GM12878 (cell line): ENCODE measurements around the gene KCNMB3. TPM values are rescaled to one million over a fixed set of nuclear protein-coding genes. Genes with fewer than 3 reads are reported as not detected.

Experiments
- ATAC-seq: fragments of 200-7000 bp; cut with Tn5 transposase; 3 replicates; pipeline ENCODE4 v1.9.1; 2020; ENCODE audit warnings: mild to moderate bottlenecking, moderate library complexity
- BruUV-seq: library from RNA; stranded (reverse); fragments of 400-500 nt; replicated peaks from 2 replicates; lab custom pipeline; 2021; lab: Mats Ljungman, UMichigan
- CTCF ChIA-PET: fragments of 300-600 bp; sonication (Branson Sonifier 250); formaldehyde crosslinking; extraction: SDS; loops from one replicate; lab custom pipeline; 2021; ENCODE audit warnings: inconsistent platforms; lab: Yijun Ruan, JAX
- POLR2A ChIA-PET: fragments of 350-600 bp; formaldehyde crosslinking; extraction: SDS; loops from one replicate; lab custom pipeline; 2021; ENCODE audit warnings: inconsistent platforms; lab: Charles Lee
- RAD21 ChIA-PET: fragments of 300-600 bp; sonication (Branson Sonifier 250); formaldehyde crosslinking; loops from one replicate; lab custom pipeline; 2023; ENCODE audit warnings: antibody characterized with exemption; ENCODE audit not compliant: unreplicated experiment; lab: Charles Lee
- SMC1A ChIA-PET: fragments of 300-600 bp; sonication (Branson Sonifier 250); formaldehyde crosslinking; loops from one replicate; lab custom pipeline; 2023; ENCODE audit not compliant: unreplicated experiment, uncharacterized antibody; lab: Charles Lee
- DNase-seq: peaks from one replicate; pipeline ENCODE4 v3.0.0-alpha.2; 2011; ENCODE audit warnings: low read depth, low spot score
- FAIRE-seq: peaks from 3 replicates; lab custom pipeline; 2011; peaks lifted over from hg19 to GRCh38; lab: Jason Lieb, UNC
- H2AFZ ChIP-seq: 2 replicates; pipeline ENCODE4 v1.6.0; 2011; ENCODE audit warnings: low read depth, low read length, control low read depth; ENCODE audit not compliant: control insufficient read depth
- H3K27ac ChIP-seq: 2 replicates; pipeline ENCODE4 v1.5.1; 2011; ENCODE audit warnings: control low read depth; ENCODE audit not compliant: control insufficient read depth, insufficient read depth
- H3K27me3 ChIP-seq, 2 experiments: replicated peaks in 1 of 2; 2 replicates each; pipeline versions ENCODE4 v1.6.0 to v1.6.1; 2011; ENCODE audit warnings: low read length in 1 of 2; ENCODE audit not compliant: control insufficient read depth in 2 of 2, insufficient read depth in 2 of 2
- H3K36me3 ChIP-seq, 2 experiments: 2 replicates each; pipeline ENCODE4 v1.5.1; 2011; ENCODE audit warnings: low read length in 1 of 2; ENCODE audit not compliant: control insufficient read depth in 2 of 2, insufficient read depth in 2 of 2
- H3K4me1 ChIP-seq: 2 replicates; pipeline ENCODE4 v1.6.1; 2011; ENCODE audit warnings: mild to moderate bottlenecking, low read length, moderate library complexity, mixed read lengths; ENCODE audit not compliant: control insufficient read depth, insufficient read depth
- H3K4me2 ChIP-seq: 2 replicates; pipeline ENCODE4 v1.6.0; 2011; ENCODE audit warnings: control low read depth; ENCODE audit not compliant: control insufficient read depth, insufficient read depth
- H3K4me3 ChIP-seq: fragments of 200-600 bp; sonication (generic); 2 replicates; pipeline ENCODE4 v1.5.1; 2016
- H3K79me2 ChIP-seq: 2 replicates; pipeline ENCODE4 v1.6.0; 2011; ENCODE audit warnings: low read length; ENCODE audit not compliant: control insufficient read depth, insufficient read depth
- H3K9ac ChIP-seq: 2 replicates; pipeline ENCODE4 v1.8.0; 2011; ENCODE audit warnings: low read length, control low read depth, mixed read lengths; ENCODE audit not compliant: control insufficient read depth, insufficient read depth
- H3K9me3 ChIP-seq: replicated peaks from 3 replicates; pipeline ENCODE4 v1.5.1; 2011; ENCODE audit warnings: mild to moderate bottlenecking, low read length; ENCODE audit not compliant: control insufficient read depth, insufficient read depth
- H4K20me1 ChIP-seq: 2 replicates; pipeline ENCODE4 v1.6.0; 2011; ENCODE audit not compliant: control insufficient read depth, insufficient read depth
- ATF3 ChIP-seq: IDR thresholded peaks from 2 replicates; pipeline ENCODE4 v1.6.1; 2011; ENCODE audit warnings: low read depth, mild to moderate bottlenecking, low read length, moderate library complexity, borderline replicate concordance; ENCODE audit errors: extremely low read depth
- BCLAF1 ChIP-seq: fragments of 450-650 bp; IDR thresholded peaks from 2 replicates; pipeline ENCODE4 v1.6.1; 2017; ENCODE audit warnings: antibody characterized with exemption, mild to moderate bottlenecking, moderate library complexity
- ELK1 ChIP-seq: IDR thresholded peaks from 2 replicates; pipeline ENCODE4 v1.6.1; 2012; ENCODE audit warnings: low read depth, low read length, improper control_type of control experiment
- FOS ChIP-seq: IDR thresholded peaks from 3 replicates; pipeline ENCODE4 v1.6.1; 2011; ENCODE audit warnings: borderline replicate concordance; ENCODE audit not compliant: insufficient read length; ENCODE audit errors: extremely low read depth
- GABPA ChIP-seq: IDR thresholded peaks from 2 replicates; pipeline ENCODE4 v1.6.1; 2014; ENCODE audit warnings: antibody characterized with exemption, low read depth, mild to moderate bottlenecking, inconsistent platforms
- KDM1A ChIP-seq: fragments of 200-600 bp; sonication (generic); IDR thresholded peaks from 2 replicates; pipeline ENCODE4 v1.6.1; 2016; ENCODE audit warnings: borderline replicate concordance
- LARP7 ChIP-seq: fragments of 450-650 bp; IDR thresholded peaks from 2 replicates; pipeline ENCODE4 v1.6.1; 2017; ENCODE audit warnings: mild to moderate bottlenecking
- NR2C2 ChIP-seq: IDR thresholded peaks from 2 replicates; pipeline ENCODE4 v1.6.1; 2011; ENCODE audit warnings: borderline replicate concordance, low read depth; ENCODE audit not compliant: control insufficient read depth, insufficient read length
- RAD51 ChIP-seq: fragments of 450-650 bp; IDR thresholded peaks from 2 replicates; pipeline ENCODE4 v1.6.1; 2016; ENCODE audit warnings: moderate library complexity, mild to moderate bottlenecking, inconsistent platforms
- RFX5 ChIP-seq: IDR thresholded peaks from 2 replicates; pipeline ENCODE4 v1.6.1; 2011; ENCODE audit warnings: low read depth, low read length, improper control_type of control experiment
- ZNF207 ChIP-seq: fragments of 450-650 bp; IDR thresholded peaks from 2 replicates; pipeline ENCODE4 v1.6.1; 2014; ENCODE audit warnings: antibody characterized with exemption, mild to moderate bottlenecking, borderline replicate concordance
- WGBS: methylation state at CpG from one replicate; pipeline ENCODE4 v1.1.6; 2016; ENCODE audit warnings: low lambda C conversion rate; ENCODE audit not compliant: insufficient replicate concordance, insufficient coverage; ENCODE audit errors: missing lambda C conversion rate; 5-methylcytosine and 5-hydroxymethylcytosine counted together
- in situ Hi-C: fragments of 300-500 bp; cut with MboI; formaldehyde crosslinking; loops from 9 replicates; pipeline ENCODE4 v1.14.3; 2018; ENCODE audit warnings: mixed read lengths
- intact Hi-C: fragments of 100-400 bp; cut with micrococcal nuclease; formaldehyde crosslinking; loops from one replicate; pipeline ENCODE4 v1.14.2; 2022; ENCODE audit not compliant: unreplicated experiment
- polyA plus RNA-seq, 11 experiments: library from polyadenylated mRNA; depleted of rRNA in 4 of 11; unstranded in 6 of 11; stranded (reverse) in 5 of 11; fragments of >200 nt; fragmentation: Nextera tagmentation in 4 of 11; fragmentation: Illumina TruSeq in 1 of 11; extraction: Ambion mirVana in 4 of 11; extraction: Trizol in 1 of 11; gene quantifications; 1 replicate in 1 of 11; 2 replicates in 10 of 11; pipeline versions ENCODE4 v1.2.1 to v1.2.3, GENCODE V29; 2011 to 2016; ENCODE audit warnings: inconsistent platforms in 2 of 11, missing spikeins in 2 of 11, low read depth in 1 of 11
- total RNA-seq, 4 experiments: library from RNA; depleted of rRNA in 3 of 4; stranded (reverse); fragments of >200 nt in 3 of 4; fragmentation: Illumina TruSeq in 1 of 4; extraction: Trizol in 1 of 4; gene quantifications; 2 replicates each; pipeline versions ENCODE4 v1.2.1 to v1.2.3, GENCODE V29; 2013 to 2021
- TF ChIP-seq, protein P1 (sequence below): fragments of 450-650 bp; IDR thresholded peaks from 2 replicates; pipeline ENCODE4 v1.6.1; 2017; ENCODE audit warnings: mild to moderate bottlenecking, moderate library complexity
- TF ChIP-seq, protein P2 (sequence below): fragments of 450-650 bp; IDR thresholded peaks from 2 replicates; pipeline ENCODE4 v1.6.1; 2018; ENCODE audit warnings: mild to moderate bottlenecking, low read depth, moderate library complexity; ENCODE audit not compliant: partially characterized antibody

KCNMB3 gene
- total and polyA plus RNA-seq, 10 of the 15 experiments (the other 5 are each of a cell fraction or from before 2014, with no cell fraction given), result 0.20 to 4.6 (median 2.2) TPM

DNA sequence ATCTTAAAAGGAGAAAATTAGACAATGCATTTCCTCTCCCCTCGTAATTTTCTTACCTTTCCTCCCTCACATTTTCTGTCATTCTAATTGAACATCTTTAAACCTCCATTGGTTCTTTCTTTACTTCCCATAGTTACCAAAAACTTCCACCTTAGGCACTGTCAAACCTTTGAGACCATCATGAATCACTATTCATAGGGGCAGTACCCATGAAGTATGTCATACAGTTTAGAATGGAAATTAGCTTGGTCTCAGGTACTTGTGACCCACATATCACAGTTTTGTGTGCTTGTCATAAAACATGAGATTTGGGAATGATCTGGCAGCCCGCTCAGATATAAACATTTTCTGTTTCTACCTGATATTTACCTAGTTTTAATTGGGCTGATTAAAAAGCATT is 50.1 kb downstream of the KCNMB3 start:
- WGBS, result 100% methylated on average over 2 of the region's 2 CpGs
- ChIA-PET POLR2A (no interaction called here), CTCF (no interaction called here), RAD21 (no interaction called here), SMC1A (no interaction called here)
- Histone ChIP-seq H3K27ac (no peak overlapping the region), H3K79me2 (peaks cover 4% of the 10 kb centered on the region), H3K36me3 (peaks cover 1 to 11% of the 10 kb centered on the region in 2 experiments; a peak in 2 of 4 replicates), H3K4me1 (peaks cover 4% of the 10 kb centered on the region), H3K9me3 (no peaks in the 10 kb centered on the region; the same call in 2 of the 3 replicates), H3K9ac (no peak overlapping the region), H3K27me3 (no peaks in the 10 kb centered on the region), H3K4me3 (no peak overlapping the region), H4K20me1 (no peaks in the 10 kb centered on the region), H2AFZ (no peak overlapping the region), H3K4me2 (no peak overlapping the region)
- in situ Hi-C loops (no loop called here), intact Hi-C loops (no loop called here)
- no peak for ATAC-seq
- no peak for DNase-seq
- no peak for FAIRE-seq
- no TSS peak for BruUV-seq
- no peak for TF ChIP-seq RFX5
- no peak for TF ChIP-seq FOS
- no peak for TF ChIP-seq NR2C2
- TF ChIP-seq BCLAF1, result no peak
- TF ChIP-seq LARP7, result no peak
- TF ChIP-seq RAD51, result no peak
- TF ChIP-seq, protein P1, sequence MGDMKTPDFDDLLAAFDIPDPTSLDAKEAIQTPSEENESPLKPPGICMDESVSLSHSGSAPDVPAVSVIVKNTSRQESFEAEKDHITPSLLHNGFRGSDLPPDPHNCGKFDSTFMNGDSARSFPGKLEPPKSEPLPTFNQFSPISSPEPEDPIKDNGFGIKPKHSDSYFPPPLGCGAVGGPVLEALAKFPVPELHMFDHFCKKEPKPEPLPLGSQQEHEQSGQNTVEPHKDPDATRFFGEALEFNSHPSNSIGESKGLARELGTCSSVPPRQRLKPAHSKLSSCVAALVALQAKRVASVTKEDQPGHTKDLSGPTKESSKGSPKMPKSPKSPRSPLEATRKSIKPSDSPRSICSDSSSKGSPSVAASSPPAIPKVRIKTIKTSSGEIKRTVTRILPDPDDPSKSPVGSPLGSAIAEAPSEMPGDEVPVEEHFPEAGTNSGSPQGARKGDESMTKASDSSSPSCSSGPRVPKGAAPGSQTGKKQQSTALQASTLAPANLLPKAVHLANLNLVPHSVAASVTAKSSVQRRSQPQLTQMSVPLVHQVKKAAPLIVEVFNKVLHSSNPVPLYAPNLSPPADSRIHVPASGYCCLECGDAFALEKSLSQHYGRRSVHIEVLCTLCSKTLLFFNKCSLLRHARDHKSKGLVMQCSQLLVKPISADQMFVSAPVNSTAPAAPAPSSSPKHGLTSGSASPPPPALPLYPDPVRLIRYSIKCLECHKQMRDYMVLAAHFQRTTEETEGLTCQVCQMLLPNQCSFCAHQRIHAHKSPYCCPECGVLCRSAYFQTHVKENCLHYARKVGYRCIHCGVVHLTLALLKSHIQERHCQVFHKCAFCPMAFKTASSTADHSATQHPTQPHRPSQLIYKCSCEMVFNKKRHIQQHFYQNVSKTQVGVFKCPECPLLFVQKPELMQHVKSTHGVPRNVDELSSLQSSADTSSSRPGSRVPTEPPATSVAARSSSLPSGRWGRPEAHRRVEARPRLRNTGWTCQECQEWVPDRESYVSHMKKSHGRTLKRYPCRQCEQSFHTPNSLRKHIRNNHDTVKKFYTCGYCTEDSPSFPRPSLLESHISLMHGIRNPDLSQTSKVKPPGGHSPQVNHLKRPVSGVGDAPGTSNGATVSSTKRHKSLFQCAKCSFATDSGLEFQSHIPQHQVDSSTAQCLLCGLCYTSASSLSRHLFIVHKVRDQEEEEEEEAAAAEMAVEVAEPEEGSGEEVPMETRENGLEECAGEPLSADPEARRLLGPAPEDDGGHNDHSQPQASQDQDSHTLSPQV, result no peak
- TF ChIP-seq ELK1, result no peak
- no peak for TF ChIP-seq ZNF207
- TF ChIP-seq ATF3, result no peak
- TF ChIP-seq, protein P2, sequence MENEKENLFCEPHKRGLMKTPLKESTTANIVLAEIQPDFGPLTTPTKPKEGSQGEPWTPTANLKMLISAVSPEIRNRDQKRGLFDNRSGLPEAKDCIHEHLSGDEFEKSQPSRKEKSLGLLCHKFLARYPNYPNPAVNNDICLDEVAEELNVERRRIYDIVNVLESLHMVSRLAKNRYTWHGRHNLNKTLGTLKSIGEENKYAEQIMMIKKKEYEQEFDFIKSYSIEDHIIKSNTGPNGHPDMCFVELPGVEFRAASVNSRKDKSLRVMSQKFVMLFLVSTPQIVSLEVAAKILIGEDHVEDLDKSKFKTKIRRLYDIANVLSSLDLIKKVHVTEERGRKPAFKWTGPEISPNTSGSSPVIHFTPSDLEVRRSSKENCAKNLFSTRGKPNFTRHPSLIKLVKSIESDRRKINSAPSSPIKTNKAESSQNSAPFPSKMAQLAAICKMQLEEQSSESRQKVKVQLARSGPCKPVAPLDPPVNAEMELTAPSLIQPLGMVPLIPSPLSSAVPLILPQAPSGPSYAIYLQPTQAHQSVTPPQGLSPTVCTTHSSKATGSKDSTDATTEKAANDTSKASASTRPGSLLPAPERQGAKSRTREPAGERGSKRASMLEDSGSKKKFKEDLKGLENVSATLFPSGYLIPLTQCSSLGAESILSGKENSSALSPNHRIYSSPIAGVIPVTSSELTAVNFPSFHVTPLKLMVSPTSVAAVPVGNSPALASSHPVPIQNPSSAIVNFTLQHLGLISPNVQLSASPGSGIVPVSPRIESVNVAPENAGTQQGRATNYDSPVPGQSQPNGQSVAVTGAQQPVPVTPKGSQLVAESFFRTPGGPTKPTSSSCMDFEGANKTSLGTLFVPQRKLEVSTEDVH, result no peak
- no peak for TF ChIP-seq GABPA
- TF ChIP-seq KDM1A, result no peak
